Daoy (cell line): ENCODE data around the gene LAMC3. TPM values are rescaled to one million over a fixed set of nuclear protein-coding genes. Genes with fewer than 3 reads are reported as not detected.
A peak's percentile ranks its signal among the peaks of the same experiment; 100 is the strongest.

ENCODE experiments used
- DNase-seq: peaks from one replicate; pipeline ENCODE4 v3.0.0-alpha.2; 2015; ENCODE audit warnings: low read depth
- total RNA-seq: library from RNA; depleted of rRNA; stranded (reverse); fragments of >200 nt; shearing (Covaris generic); gene quantifications from 2 replicates; pipeline ENCODE4 v1.2.3, GENCODE V29; 2014

Gene LAMC3
- total RNA-seq, 1 experiment from 2014 or later: 2.5 TPM

DNA sequence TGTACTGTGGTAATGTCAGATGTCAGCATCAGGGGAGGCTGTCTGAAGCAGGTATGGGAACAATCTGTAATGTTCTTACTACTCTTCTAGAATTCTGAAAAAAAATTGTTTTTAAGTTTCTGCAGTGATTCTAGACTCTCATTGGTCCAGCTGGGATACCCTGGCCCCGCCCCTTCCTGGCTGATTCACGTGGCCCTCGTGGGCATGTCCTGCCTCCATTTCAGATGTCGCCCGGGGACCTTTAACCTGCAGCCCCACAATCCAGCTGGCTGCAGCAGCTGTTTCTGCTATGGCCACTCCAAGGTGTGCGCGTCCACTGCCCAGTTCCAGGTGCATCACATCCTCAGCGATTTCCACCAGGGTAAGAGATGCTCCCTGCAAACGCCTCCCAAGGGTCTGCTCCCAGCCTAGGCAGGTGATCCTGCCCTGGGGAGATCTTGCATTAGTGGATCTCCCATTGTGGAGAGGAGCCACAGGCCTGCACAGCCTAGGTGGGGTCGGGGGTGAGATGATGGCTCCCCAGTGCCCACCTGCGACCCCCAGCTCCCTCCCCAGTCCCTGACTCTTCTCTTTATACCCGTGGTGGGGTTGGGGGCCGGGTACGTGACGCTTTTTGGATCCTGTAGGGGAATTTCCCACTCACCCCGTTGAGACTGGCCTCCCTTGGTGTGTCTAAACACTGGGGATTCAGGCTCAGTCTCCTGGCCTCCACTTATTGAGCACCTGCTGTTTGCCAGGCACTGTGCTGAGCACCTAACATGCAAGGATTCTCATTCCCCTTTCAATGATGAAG is 36.5 kb downstream of the LAMC3 start:
- DNase-seq: no peak

DNA sequence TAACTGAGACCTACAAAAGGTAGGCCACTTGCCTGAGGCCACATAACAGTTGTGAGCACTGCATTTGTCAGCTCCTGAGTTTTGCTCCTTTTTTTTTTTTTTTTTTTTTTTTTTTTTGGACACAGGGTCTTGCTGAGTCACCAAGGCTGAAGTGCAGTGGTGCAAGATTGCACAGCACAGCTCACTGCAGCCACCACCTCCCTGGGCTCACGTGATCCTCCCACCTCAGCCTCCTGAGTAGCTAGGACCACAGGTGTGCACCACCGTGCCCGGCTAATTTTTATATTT is 37.1 kb downstream of the LAMC3 start:
- peak; percentile 40 for DNase-seq

GRCh38 chr9:131046581-131047202 is 37.7 kb downstream of the LAMC3 start:
- peak; percentile 83 for DNase-seq

DNA sequence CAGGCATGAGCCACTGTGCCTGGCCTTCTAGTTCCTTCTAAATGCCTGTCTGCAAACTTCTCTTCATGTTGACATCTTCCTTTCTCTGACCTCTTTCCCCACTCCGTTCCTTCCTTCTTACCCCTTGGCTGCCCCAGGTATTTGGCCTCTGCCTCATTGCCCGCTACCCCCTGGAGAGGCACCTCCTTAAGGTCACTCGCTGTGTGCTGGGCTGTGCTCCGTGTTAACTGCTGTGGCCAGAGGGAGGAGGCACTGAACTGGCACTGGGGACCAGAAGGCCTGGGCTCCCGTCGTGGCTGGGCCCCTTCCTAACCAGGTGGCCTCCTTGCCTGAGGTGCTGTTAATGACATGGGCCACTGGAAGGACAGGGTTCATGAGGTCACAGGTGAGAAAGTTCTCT is 39.4 kb downstream of the LAMC3 start:
- no peak for DNase-seq

DNA sequence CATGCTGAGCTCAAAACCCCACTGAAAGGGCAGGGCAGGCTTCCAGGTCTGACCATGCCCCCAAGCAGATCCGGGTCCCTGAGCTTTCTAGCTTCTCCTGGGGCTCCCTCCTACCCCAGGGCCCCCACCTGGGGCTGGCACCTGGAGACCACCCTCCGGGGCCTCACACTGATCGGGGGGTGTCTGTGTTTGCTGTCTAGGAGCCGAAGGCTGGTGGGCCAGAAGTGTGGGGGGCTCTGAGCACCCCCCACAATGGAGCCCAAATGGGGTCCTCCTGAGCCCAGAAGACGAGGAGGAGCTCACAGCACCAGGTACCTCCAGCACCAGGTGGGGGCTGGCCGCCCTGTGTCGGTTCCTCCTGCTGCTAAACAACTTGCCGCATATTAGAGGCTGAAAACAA is 39.8 kb downstream of the LAMC3 start:
- DNase-seq: no peak

DNA sequence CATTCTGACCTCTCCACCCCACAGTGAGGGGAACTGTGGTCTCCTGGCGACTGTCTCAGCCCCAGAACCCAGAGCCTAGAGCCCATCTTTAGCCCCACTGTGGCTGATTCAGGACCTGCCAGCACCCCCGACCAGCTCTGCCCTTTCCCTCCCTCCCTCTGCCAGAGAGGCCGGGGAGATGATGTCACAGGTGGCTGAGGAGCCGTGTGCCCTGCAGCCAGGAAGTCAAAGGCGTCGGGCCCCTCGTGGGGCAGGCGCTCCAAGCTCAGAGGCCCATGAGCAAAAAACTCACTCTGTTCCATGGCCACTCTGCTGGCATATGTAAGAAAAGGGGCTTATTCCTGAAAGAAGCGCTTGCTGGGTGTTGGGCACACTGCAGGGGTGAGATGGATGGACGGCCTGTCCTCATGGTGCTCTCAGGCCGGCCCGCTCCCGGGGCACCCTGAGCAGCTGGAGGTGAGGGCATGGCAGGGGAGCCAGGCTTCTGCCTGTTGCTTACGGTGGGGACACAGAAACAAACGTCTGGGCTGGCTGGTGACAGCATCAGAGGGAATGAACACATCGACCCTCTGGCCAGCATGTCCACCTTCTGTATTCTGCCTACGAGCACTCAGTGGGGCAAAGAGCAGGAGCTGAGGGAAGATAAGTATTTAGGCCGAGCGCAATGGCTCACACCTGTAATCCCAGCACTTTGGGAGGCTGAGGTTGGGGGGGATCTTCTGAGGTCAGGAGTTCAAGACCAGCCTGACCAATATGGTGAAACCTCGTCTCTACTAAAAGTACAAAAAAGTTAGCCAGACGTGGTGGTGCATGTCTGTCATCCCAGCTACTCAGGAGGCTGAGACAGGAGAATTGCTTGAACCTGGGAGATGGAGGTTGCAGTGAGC is 41.1 kb downstream of the LAMC3 start:
- peak; percentile 38 for DNase-seq

GRCh38 chr9:131050831-131051230 is 41.9 kb downstream of the LAMC3 start:
- DNase-seq: no peak

- DNase-seq: no peak
Measured at GRCh38 chr9:131051592-131052517, 42.9 kb downstream of the LAMC3 start.

DNA sequence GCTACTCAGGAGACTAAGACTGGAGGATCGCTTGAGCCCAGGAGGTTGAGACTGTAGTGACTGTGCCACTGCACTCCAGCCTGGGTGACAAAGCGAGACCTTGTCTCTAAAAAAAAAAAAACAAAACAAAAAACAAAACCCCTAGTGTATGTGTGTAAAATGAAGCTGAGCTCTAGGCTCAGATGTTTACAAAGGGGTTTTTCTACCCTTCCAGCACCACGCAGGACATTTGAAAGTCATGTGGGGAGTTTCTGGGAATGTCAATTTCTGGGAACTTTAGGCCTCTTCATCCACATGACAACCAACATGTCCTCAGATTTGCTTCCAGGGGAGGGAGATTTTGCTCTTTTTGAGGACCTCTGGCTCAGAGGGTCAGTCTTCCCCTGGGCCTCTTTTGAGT is 44.9 kb downstream of the LAMC3 start:
- DNase-seq: no peak

DNA sequence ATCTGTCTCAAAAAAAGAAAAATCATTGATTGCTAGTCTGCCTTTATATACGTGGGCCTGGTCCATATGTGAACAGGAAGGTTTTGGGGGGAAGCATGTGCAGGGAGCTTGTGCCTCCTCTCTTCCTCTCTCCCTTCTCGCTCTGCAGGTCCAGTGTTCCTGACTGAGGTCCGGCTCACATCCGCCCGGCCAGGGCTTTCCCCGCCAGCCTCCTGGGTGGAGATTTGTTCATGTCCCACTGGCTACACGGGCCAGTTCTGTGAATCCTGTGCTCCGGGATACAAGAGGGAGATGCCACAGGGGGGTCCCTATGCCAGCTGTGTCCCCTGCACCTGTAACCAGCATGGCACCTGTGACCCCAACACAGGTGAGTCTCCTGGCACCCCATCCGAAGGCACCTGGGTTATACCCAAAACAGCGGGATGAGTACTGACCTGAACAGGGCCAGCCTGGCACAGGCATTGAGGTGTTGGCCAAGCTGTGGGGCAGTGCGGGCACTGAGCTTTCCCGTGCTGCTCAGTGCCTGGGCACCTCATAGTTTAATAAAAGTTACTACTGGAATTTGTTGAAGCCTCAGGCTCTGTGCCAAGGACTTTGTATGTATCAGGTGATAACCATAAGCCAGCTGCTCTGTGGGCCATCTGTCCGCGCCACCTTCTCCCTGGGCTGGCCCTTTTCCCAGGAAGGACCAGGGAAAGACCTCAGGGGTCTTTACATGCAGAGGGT is 48.0 kb downstream of the LAMC3 start:
- DNase-seq: no peak

DNA sequence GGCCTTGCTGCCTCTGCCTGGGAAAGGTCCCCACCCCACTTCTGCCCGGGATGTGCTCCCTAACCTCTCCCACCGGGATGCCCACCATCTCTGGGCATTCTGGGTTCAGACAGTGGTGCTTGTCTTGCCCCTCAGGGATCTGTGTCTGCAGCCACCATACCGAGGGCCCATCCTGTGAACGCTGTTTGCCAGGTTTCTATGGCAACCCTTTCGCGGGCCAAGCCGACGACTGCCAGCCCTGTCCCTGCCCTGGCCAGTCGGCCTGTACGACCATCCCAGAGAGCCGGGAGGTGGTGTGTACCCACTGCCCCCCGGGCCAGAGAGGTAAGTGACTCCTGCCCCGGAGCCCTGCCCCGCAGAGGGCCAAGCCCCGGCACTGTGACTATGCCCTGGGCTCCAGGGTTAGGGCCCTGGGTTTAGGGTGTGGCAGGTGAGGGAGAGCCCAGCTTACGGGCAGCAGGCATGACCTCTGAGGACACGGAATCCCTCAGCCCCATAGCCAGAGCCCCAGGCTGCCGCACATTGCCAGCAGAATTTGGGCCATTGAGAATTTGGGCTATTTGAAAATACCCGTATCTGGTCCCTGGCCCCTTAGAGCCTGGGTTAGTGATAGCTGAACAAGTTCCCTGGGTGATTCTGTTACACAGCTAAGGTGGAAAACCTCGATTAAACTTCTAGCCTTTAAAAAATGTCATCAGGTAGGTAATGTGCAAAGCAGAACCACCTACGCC is 52.1 kb downstream of the LAMC3 start:
- DNase-seq: no peak

GRCh38 chr9:131062969-131063368 is 54.0 kb downstream of the LAMC3 start:
- DNase-seq: no peak

DNA sequence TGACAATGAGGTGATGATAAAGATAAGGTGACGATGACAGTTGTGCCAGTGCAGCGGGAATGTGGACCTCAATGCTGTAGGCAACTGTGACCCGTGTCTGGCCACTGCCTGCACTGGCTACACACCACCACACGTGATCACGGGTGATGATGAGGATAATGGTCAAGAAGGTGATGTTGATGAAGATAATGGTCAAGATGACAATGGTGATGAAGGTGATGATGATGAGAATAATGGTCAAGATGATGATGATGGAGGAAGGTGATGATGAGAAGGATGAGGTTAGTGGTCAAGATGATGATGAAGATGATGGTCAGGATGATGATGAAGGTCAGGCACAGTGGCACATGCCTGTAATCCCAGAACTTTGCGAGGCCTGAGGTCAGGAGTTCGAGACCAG is 56.6 kb downstream of the LAMC3 start:
- DNase-seq: no peak

DNA sequence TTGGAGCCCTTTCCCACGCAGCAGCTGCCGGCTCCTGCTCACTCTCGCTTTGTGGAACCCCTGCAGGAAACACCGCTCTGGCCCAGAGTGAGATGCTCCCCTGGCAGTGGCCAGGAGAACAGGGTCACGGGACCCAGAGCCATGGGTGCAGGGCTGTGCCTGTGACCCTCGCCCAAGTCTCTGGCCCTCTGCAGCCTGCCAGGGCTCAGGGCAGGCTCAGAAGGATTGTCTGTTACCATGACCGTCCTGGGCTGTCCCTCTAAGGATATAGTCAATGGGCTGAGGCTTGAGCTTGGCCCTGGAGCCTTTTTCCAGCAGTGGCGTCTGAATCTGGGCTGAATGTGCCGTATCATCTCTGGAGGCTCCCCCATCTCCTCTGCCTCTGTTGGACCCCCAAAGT is 58.7 kb downstream of the LAMC3 start:
- DNase-seq: no peak

DNA sequence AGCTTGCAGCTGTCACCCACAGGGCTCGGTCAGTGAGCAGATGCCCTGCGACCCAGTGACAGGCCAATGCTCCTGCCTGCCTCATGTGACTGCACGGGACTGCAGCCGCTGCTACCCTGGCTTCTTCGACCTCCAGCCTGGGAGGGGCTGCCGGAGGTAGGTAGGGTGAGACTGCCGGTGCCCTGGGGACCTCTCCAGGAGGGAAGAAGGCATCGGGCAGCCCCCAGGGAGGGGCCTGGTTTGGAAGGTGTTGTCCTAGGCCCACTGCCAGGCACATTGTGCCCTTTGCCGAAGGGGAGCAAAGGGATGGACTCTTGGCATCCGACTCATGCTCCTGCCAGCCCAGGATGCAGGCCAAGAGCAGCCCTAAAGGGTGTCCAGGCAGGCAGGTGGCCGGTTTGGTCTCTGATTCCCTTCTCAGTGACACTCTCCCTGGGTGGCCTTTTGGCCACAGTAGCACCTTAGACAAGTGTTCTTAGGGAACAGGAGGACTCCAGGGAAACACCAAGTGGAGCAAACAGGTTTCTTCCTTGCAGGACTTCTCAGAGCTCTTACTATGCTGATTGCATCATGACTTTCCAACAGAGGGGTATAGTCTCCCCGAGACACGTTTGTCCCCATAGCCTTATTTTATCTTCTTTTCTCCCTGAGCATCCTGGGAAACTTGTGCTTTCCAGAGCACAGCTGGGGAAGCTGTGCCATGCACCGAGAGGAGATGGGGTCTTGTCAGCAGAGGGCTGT is 59.3 kb downstream of the LAMC3 start:
- DNase-seq: no peak

- no peak for DNase-seq
Measured at GRCh38 chr9:131069699-131070098, 60.7 kb downstream of the LAMC3 start.

GRCh38 chr9:131072107-131072870 is 63.3 kb downstream of the LAMC3 start:
- DNase-seq: no peak

- DNase-seq: no peak
Measured at GRCh38 chr9:131072871-131073237, 63.9 kb downstream of the LAMC3 start.
